ENCODE measurements around the gene DAZL. TPM values are rescaled to one million over a fixed set of nuclear protein-coding genes. Genes with fewer than 3 reads are reported as not detected.
A peak's percentile ranks its signal among the peaks of the same experiment; 100 is the strongest.

Gene DAZL
- total and polyA plus RNA-seq, 5 donors: not detected

GRCh38 chr3:16554126-16554525 lies 51.1 kb downstream of the DAZL start:
- Histone ChIP-seq H3K9me3 (ENCODE audit: control insufficient read depth, low read length) (no peaks in the 10 kb centered on the region), H3K4me1 (ENCODE audit: control insufficient read depth, insufficient read depth, low read length) (no peaks in the 10 kb centered on the region), H3K4me3 (ENCODE audit: low read length) (no peak overlapping the region), H3K27me3 (ENCODE audit: control insufficient read depth, insufficient read depth) (no peaks in the 10 kb centered on the region), H3K27ac (ENCODE audit: low read length) (no peak overlapping the region)
- ATAC-seq (no peak), DNase-seq (no peak)
- intact Hi-C loops (cut with DNase I): loop anchor here in 2 of 4 donors (5.0 kb wide), 2 partner anchors 267 to 287 kb away; partner anchors contain the start of gene OXNAD1 (in 1 of the 2)
- WGBS: 85% methylated on average over 4 of the region's 4 CpGs

DNA sequence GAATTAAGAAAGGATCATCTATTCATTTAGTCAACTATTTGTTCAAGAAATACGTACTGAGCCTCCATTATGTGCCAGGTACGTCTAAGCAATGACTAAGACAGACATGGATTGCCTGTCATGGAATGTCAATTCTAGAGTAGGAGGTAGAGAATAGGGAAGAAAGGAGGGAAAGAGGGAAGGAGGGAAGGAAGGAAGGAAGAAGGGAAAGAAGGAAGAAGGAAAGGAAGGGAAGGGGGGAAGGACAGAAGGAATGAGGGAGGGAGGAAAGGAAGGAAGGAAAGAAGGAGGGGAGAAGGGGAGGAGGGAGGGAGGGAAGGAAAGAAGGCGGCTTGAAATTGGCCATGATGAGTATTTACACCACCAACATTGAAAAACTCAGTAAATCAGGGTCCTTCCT lies 52.5 kb downstream of the DAZL start:
- intact Hi-C loops (cut with DNase I): loop anchor here in 2 of 4 donors (5.0 kb wide), 2 partner anchors 265 to 285 kb away; partner anchors contain the start of gene OXNAD1 (in 1 of the 2)
- no peaks in the 10 kb centered on the region for H3K9me3 ChIP-seq (ENCODE audit: control insufficient read depth, low read length)
- H3K4me3 ChIP-seq (ENCODE audit: low read length): no peak overlapping the region
- ATAC-seq: no peak
- H3K27me3 ChIP-seq (ENCODE audit: control insufficient read depth, insufficient read depth): no peaks in the 10 kb centered on the region
- no peak for DNase-seq
- H3K4me1 ChIP-seq (ENCODE audit: control insufficient read depth, insufficient read depth, low read length): no peaks in the 10 kb centered on the region
- H3K27ac ChIP-seq (ENCODE audit: low read length): no peak overlapping the region
- WGBS: 69% methylated on average over 3 of the region's 3 CpGs

DNA sequence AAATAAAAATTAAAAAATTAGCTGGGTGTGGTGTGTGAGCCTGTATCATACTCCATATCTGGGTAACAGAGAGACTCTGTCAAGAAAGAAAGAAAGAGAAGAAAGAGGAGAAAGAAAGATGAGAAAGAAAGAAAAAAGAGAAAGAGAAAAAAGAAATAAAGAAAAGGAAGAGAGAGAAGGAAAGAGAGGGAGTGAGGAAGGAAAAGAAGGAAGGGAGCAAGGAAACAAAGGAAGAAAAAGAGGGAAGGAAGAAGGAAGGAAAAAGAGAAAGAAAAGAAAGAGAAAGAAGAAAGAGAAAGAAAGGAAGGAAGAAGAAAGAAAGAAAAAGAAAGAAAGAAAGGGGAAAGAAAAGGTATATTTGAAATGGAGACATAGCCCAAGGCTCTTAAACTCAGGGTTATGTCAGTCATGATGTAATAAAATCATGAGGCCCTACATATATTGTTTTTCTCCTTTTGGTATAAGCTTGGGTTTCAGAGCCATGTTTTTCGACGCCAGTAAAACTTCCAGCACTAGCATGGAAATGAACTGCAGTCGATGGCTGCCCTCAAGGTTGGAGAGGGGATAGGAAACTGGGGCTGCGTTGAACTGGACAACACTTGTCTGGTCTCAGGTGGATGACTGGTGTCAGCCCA lies 53.8 kb downstream of the DAZL start:
- no peaks in the 10 kb centered on the region for H3K27me3 ChIP-seq (ENCODE audit: control insufficient read depth, insufficient read depth)
- no peaks in the 10 kb centered on the region for H3K9me3 ChIP-seq (ENCODE audit: control insufficient read depth, low read length)
- H3K4me3 ChIP-seq (ENCODE audit: low read length): no peak overlapping the region
- DNase-seq (no peak), ATAC-seq (no peak)
- no peaks in the 10 kb centered on the region for H3K4me1 ChIP-seq (ENCODE audit: control insufficient read depth, insufficient read depth, low read length)
- 91% methylated on average over 4 of the region's 4 CpGs for WGBS
- no peak overlapping the region for H3K27ac ChIP-seq (ENCODE audit: low read length)
- intact Hi-C loops (cut with DNase I): loop anchor here (2.0 to 5.0 kb wide), 4 partner anchors 261 to 284 kb away; partner anchors contain the start of gene OXNAD1 (in 1 of the 4)

GRCh38 chr3:16550676-16551341 lies 54.4 kb downstream of the DAZL start:
- Histone ChIP-seq H3K27me3 (ENCODE audit: control insufficient read depth, insufficient read depth) (no peaks in the 10 kb centered on the region), H3K27ac (ENCODE audit: low read length) (no peak overlapping the region), H3K4me1 (ENCODE audit: control insufficient read depth, insufficient read depth, low read length) (no peaks in the 10 kb centered on the region), H3K4me3 (ENCODE audit: low read length) (no peak overlapping the region), H3K9me3 (ENCODE audit: control insufficient read depth, low read length) (no peaks in the 10 kb centered on the region)
- intact Hi-C loops (cut with DNase I): loop anchor here (2.0 to 5.0 kb wide), 4 partner anchors 260 to 284 kb away; partner anchors contain the start of gene OXNAD1 (in 1 of the 4)
- DNase-seq: peak; percentile 42 to 61 (median 60)
- 14% methylated on average over 7 of the region's 7 CpGs for WGBS
- ATAC-seq: peak; percentile 76 to 79

- intact Hi-C loops (cut with DNase I): loop anchor here (2.0 to 5.0 kb wide), 4 partner anchors 259 to 283 kb away; partner anchors contain the start of gene OXNAD1 (in 1 of the 4)
- no peaks in the 10 kb centered on the region for H3K9me3 ChIP-seq (ENCODE audit: control insufficient read depth, low read length)
- H3K27ac ChIP-seq (ENCODE audit: low read length): no peak overlapping the region
- H3K4me3 ChIP-seq (ENCODE audit: low read length): no peak overlapping the region
- ATAC-seq (no peak), DNase-seq (no peak)
- WGBS: 27% methylated on average over 4 of the region's 4 CpGs
- H3K4me1 ChIP-seq (ENCODE audit: control insufficient read depth, insufficient read depth, low read length): no peaks in the 10 kb centered on the region
- H3K27me3 ChIP-seq (ENCODE audit: control insufficient read depth, insufficient read depth): no peaks in the 10 kb centered on the region
These were observed 54.9 kb downstream of the DAZL start for GRCh38 chr3:16550305-16550675.

DNA sequence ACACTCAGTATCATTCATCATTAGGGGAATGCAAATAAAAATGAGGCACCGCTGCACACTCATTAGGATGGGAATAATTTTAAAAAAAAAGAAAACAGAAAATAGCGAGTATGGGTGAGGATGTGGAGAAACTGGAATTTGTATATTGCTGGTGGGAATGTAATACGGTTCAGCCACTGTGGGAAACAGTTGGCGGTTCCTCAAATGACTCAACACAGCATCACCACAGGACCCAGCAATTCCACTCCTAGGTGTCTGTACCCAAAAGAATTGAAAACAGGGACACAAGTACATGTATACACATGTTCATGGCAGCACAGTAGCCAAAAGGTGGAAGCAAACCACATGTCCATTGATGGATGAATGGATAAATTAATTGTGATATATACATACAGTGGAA lies 56.5 kb downstream of the DAZL start:
- 88% methylated on average over 4 of the region's 4 CpGs for WGBS
- intact Hi-C loops (cut with DNase I): loop anchor here in 2 of 4 donors (5.0 kb wide), 1 partner anchor 261 kb away; no protein-coding TSS in a partner anchor

GRCh38 chr3:16547561-16548357 lies 57.5 kb downstream of the DAZL start:
- Histone ChIP-seq H3K9me3 (ENCODE audit: control insufficient read depth, low read length) (no peaks in the 10 kb centered on the region), H3K4me1 (ENCODE audit: control insufficient read depth, insufficient read depth, low read length) (no peaks in the 10 kb centered on the region), H3K27me3 (ENCODE audit: control insufficient read depth, insufficient read depth) (no peaks in the 10 kb centered on the region), H3K27ac (ENCODE audit: low read length) (no peak overlapping the region), H3K4me3 (ENCODE audit: low read length) (no peak overlapping the region)
- DNase-seq (no peak), ATAC-seq (no peak)
- intact Hi-C loops (cut with DNase I): loop anchor here in 2 of 4 donors (5.0 kb wide), 1 partner anchor 260 kb away; no protein-coding TSS in a partner anchor
- 93% methylated on average over 4 of the region's 4 CpGs for WGBS

More for the DNA sequence above, 56.5 kb downstream of the DAZL start:
- DNase-seq (no peak), ATAC-seq (no peak)
- no peaks in the 10 kb centered on the region for H3K27me3 ChIP-seq (ENCODE audit: control insufficient read depth, insufficient read depth)
- H3K9me3 ChIP-seq (ENCODE audit: control insufficient read depth, low read length): no peaks in the 10 kb centered on the region
- no peak overlapping the region for H3K27ac ChIP-seq (ENCODE audit: low read length)
- H3K4me3 ChIP-seq (ENCODE audit: low read length): no peak overlapping the region
- H3K4me1 ChIP-seq (ENCODE audit: control insufficient read depth, insufficient read depth, low read length): no peaks in the 10 kb centered on the region

- Histone ChIP-seq H3K27ac (ENCODE audit: low read length) (peak overlapping the region; percentile 84), H3K4me1 (ENCODE audit: control insufficient read depth, insufficient read depth, low read length) (no peaks in the 10 kb centered on the region), H3K4me3 (ENCODE audit: low read length) (no peak overlapping the region), H3K9me3 (ENCODE audit: control insufficient read depth, low read length) (no peaks in the 10 kb centered on the region), H3K27me3 (ENCODE audit: control insufficient read depth, insufficient read depth) (no peaks in the 10 kb centered on the region)
- ATAC-seq (peak; percentile 83 to 96), DNase-seq (peak; percentile 50 to 71 (median 70))
- intact Hi-C loops (cut with DNase I): loop anchor here in 2 of 4 donors (5.0 kb wide), 1 partner anchor 259 kb away; no protein-coding TSS in a partner anchor
- 66% methylated on average over 12 of the region's 12 CpGs for WGBS
These were observed 58.8 kb downstream of the DAZL start for GRCh38 chr3:16546186-16547010.

GRCh38 chr3:16545413-16546185 lies 59.6 kb downstream of the DAZL start:
- no peaks in the 10 kb centered on the region for H3K9me3 ChIP-seq (ENCODE audit: control insufficient read depth, low read length)
- no peak overlapping the region for H3K4me3 ChIP-seq (ENCODE audit: low read length)
- peak overlapping the region; percentile 76 for H3K27ac ChIP-seq (ENCODE audit: low read length)
- no peaks in the 10 kb centered on the region for H3K27me3 ChIP-seq (ENCODE audit: control insufficient read depth, insufficient read depth)
- DNase-seq (peak in 1 of 3 donors; percentile 27), ATAC-seq (peak; percentile 59 to 89)
- no peaks in the 10 kb centered on the region for H3K4me1 ChIP-seq (ENCODE audit: control insufficient read depth, insufficient read depth, low read length)
- intact Hi-C loops (cut with DNase I): loop anchor here in 2 of 4 donors (5.0 kb wide), 1 partner anchor 258 kb away; no protein-coding TSS in a partner anchor
- WGBS: 71% methylated on average over 10 of the region's 10 CpGs
